ENCODE data around the gene OR2T1.
"Not testable (repeated sequence)": the region's sequence is repeated elsewhere in the genome, so short reads cannot be mapped to it uniquely, and the experiment has no call there.

DNA sequence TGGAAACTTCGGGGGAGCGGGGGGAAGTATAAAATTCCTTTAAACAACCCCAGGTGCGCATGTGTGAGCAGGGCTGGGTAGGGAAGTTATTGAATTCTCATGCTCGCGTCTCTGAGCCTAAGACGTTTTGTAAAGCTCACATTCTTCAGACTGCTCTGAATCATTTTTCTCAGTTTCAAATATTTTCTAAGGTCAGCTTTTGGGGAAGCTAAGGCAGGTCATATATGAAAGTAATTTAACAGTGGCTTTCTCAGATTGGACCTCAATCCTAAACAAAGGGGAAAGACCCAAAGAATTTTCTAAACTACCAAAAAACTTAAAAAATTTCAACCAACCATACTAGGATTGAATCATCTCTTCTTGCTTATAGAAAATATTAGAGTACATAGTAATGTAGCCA, 32.1 kb downstream of the OR2T1 start:
- TF ChIP-seq, protein P1, sequence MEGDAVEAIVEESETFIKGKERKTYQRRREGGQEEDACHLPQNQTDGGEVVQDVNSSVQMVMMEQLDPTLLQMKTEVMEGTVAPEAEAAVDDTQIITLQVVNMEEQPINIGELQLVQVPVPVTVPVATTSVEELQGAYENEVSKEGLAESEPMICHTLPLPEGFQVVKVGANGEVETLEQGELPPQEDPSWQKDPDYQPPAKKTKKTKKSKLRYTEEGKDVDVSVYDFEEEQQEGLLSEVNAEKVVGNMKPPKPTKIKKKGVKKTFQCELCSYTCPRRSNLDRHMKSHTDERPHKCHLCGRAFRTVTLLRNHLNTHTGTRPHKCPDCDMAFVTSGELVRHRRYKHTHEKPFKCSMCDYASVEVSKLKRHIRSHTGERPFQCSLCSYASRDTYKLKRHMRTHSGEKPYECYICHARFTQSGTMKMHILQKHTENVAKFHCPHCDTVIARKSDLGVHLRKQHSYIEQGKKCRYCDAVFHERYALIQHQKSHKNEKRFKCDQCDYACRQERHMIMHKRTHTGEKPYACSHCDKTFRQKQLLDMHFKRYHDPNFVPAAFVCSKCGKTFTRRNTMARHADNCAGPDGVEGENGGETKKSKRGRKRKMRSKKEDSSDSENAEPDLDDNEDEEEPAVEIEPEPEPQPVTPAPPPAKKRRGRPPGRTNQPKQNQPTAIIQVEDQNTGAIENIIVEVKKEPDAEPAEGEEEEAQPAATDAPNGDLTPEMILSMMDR (IDR thresholded peaks at IDR 0.05): not testable (repeated sequence)
- TF ChIP-seq POLR2A (IDR thresholded peaks at IDR 0.05): not testable (repeated sequence)

Data from gastroesophageal sphincter (tissue), 3 donors.